GM19468 (cell line): ENCODE results near the gene PATL2.
"Not testable (repeated sequence)": the region's sequence is repeated elsewhere in the genome, so short reads cannot be mapped to it uniquely, and the experiment has no call there.

Experiments
- ATAC-seq: cut with Tn5 transposase; IDR thresholded peaks from one replicate; pipeline ENCODE4 v1.9.1; 2021; ENCODE audit warnings: mild to moderate bottlenecking, moderate library complexity, moderate number of reproducible peaks; ENCODE audit not compliant: unreplicated experiment; ENCODE audit errors: extremely low read depth

The PATL2 gene

DNA sequence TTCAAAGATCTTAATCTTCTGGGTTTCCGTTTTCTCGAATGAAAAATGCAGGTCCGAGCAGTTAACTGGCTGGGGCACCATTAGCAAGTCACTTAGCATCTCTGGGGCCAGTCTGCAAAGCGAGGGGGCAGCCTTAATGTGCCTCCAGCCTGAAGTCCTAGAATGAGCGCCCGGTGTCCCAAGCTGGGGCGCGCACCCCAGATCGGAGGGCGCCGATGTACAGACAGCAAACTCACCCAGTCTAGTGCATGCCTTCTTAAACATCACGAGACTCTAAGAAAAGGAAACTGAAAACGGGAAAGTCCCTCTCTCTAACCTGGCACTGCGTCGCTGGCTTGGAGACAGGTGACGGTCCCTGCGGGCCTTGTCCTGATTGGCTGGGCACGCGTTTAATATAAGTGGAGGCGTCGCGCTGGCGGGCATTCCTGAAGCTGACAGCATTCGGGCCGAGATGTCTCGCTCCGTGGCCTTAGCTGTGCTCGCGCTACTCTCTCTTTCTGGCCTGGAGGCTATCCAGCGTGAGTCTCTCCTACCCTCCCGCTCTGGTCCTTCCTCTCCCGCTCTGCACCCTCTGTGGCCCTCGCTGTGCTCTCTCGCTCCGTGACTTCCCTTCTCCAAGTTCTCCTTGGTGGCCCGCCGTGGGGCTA is at the start of gene PATL2, which contains the start of gene B2M:
Gene PATL2, minus strand, starts transcription at position 228 of the 647 bp plus-strand sequence. CDS start 34,833 bp downstream, outside the sequence.
Gene B2M, plus strand, starts transcription at position 422 of the 647 bp plus-strand sequence. Its CDS starts 30 bp downstream, at position 452.
- peak; percentile 85 for ATAC-seq

DNA sequence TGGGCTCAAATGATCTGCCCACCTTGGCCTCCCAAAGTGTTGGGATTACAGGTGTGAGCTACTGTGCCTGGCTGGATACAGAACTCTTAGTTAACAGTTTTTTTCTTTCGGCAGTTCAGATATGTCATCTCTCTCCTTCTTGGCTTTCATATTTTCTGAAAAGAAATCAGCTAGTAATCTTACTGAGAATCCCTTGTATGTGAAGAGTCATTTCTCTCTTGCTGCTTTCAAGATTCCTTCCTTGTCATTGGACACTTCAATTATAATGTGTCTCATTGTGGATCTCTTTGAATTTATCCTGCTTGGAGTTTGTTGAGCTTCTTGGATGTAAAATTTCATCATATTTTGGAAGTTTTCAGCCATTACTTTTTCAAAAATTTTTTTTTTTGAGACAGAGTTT is 42.2 kb upstream of the PATL2 start:
- no peak for ATAC-seq

DNA sequence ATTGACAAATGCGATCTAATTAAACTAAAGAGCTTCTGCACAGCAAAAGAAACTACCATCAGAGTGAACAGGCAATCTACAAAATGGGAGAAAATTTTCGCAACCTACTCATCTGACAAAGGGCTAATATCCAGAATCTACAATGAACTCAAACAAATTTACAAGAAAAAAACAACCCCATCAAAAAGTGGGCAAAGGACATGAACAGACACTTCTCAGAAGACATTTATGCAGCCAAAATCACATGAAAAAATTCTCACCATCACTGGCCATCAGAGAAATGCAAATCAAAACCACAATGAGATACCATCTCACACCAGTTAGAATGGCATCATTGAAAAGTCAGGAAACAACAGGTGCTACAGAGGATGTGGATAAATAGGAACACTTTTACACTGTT is 32.3 kb upstream of the PATL2 start:
- ATAC-seq = not testable (repeated sequence)

DNA sequence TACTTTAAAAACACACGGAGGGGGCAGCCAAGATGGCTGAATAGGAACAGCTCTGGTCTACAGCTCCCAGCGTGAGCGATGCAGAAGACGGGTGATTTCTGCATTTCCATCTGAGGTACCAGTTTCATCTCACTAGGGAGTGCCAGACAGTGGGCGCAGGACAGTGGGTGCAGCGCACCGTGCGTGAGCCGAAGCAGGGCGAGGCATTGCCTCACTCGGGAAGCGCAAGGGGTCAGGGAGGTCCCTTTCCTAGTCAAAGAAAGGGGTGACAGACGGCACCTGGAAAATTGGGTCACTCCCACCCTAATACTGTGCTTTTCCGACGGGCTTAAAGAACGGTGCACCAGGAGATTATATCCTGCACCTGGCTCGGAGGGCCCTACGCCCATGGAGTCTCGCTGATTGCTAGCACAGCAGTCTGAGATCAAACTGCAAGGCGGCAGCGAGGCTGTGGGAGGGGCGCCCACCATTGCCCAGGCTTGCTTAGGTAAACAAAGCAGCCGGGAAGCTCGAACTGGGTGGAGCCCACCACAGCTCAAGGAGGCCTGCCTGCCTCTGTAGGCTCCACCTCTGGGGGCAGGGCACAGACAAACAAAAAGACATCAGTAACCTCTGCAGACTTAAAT is 28.2 kb upstream of the PATL2 start:
- not testable (repeated sequence) for ATAC-seq

DNA sequence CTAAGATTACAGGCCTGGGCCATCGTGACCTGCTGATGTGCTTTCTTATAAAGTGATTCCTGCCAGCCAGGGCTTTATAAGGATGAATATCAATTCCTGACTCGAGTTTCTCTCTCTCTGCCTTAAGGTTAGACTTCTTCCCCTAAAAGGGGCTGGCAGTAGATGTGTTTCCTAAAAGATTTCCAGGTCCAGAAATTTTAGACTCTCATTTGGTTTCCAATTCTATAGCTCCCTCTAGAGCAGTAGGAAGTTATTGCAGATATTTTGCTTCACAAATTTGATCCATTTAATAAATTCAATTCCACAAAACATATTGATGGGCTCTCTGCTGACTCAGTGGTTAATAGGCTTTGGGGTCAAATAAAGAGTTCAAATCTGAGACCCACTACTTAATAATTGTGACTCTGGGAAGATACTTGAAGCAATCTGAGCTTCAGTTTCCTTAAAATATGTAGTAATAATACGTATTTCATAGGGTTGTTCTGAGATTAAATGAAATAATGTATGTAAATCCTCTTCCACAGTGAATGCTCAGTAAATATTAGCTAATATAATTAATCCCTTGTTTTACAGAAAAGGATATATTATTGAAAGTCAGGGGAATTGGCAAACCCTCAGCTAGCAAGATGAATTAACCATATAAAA is 27.3 kb upstream of the PATL2 start:
- ATAC-seq = no peak

DNA sequence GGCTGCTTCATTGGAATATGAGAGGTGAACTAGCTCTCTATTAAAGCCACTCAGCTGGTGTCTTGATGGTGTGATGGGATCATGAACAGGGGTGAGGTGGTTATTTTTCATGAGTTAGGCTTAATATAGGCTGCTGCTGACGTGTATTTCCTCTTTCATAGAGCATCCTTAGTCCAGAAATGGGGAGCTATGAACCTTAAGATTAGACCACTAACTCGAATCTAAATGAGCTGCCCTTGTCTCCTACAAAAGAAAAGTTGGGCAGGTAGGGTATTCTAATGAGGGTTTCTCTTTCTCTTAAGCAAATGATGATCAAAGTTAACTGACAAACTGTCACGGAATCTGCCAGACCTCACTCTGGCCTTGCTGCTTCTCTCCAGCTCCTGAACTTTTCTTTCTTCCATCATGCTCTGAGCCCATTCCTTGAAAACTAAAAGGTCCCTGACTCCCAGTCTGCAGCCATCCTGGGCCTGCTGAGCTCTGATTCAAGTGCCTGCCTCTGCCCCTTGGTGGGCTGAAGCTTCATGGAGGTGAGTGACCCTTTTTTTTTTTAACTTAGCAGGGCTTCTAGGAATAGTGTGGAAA is 25.1 kb upstream of the PATL2 start, which contains the start of gene TRIM69:
Gene TRIM69, plus strand, starts transcription at position 348 of the 585 bp plus-strand sequence. Its CDS starts 177 bp downstream, at position 525.
- ATAC-seq = no peak

DNA sequence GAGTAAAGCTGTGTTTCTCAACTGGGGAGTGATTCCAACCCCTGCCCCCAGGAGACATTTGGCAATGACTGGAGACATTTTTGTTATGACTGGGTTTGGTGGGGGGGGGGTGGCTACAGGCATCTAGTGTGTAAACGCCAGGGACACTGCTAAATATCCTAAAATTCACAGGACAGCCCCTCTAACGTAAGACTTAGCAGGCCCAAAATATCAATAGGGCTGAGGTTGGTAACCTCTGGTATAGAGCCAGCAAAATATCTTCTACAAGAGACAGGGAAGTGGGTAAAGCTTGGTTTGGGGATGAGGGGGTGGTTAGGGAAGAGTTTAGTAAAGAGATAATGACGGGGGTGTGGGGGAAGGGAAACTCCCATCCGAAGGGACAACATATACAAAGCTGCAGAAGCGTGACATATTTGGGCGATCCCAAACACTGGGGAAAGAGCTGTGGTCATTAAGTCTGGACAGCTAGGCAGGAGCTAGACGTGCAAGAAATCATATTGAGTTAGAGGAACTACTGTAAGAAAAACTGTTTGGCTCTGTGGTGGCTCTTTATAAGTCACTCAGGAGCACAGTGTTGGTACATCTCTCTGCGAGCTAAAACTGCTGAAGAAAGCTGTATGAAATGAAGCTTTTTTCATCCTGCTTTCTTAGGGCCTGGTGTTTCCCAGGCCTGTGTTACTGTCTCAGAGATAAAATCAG is 24.5 kb upstream of the PATL2 start:
- no peak for ATAC-seq

DNA sequence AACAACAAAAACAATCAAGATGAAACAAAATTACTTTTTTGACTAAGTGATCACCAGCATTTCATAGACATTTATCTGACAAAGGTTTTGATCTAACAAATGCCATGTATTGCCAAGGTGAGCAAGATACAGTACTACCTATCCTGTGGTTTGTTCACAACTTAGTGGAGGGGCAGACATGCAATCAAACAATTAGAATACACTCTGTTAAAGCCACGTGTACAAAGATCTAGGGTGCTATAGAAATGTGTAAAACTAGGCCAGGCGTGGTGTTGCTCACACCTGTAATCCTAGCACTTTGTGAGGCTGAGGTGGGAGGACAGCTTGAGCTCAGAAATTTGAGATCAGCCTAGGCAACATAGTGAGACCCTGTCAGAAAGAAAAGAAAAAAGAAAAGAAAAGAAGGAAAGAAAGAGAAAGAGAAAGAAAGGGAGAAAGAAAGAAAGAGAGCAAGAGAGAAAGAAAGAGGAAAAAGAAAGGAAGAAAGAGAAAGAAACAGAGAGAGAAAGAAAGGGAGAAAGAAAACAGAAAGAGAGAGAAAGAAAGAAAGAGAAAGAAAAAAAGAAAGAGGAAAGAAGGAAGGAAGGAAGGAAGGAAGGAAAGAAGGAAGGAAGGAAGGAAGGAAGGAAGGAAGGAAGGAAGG is 23.8 kb upstream of the PATL2 start:
- ATAC-seq = no peak

DNA sequence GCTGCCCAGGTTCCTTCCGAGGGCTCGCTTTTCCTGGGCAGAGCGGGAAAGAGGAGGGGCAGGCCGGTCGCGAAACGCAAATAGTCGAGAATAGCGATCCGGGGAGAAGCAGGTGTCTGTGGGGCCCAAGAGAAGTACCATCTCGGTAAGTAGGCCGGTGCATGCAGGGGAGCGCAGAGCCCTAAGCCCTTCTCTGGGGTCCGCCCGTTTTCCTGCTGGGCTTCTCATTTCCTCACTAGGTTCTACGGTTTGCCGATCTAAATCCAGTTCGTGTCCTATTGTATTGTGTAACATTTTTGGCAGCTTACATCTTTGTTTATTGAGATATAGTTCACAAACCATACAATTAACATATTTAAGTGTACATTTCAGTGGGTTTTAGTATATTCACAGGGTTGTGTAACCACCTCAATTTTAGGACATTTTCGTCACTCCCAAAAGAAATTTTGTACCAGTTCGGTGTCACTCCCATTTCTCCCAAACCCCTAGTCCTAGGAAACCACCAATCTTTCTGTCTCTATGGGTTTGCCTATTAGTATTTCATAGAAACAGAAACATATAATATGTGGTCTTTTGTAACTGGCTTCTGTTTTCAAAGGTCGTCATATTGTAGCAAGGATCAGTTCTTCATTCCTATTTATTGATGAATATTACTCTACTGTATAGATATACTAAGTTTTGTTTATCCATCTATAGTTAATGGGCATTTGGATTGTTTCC is 18.4 kb upstream of the PATL2 start:
- ATAC-seq = no peak

DNA sequence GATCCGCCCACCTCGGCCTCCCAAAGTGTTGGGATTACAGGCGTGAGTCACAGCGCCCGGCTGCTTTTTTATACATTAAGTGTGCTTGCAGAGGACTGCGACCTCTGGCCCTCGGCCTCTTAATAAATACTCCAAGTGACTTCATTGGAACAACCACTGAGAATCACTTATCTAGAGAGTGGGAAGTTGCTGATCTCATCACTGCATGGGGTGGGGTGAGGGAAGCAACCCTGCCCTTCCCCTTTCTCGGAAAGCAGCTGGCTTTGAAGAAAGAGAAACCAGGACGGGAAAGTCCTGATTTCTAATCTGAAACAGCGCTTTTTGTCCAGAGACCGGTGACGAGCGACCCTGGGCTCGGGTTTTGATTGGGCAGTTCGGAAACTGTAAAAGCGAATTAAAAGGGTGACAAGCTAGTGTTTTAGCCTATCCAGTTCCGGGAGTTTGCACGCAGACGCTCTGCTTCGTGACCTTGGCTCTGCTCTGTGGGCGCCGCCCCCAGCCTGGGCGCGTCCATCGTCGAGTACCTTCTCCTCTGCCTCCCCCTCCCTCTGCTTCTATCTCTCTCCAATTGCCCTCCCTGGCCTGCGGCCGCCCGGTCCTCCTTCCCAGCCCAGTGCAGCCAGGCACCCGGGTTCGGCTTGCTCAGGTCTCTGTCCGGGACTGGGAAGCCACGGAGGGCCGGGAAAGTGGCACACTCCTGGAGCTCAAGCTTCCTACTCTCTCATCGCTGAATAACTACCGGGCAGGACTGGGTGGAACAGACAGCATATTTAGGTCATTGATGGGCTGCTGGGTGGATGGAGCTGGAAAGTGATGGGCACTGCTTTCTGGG is 17.7 kb upstream of the PATL2 start:
- ATAC-seq = peak; percentile 56

DNA sequence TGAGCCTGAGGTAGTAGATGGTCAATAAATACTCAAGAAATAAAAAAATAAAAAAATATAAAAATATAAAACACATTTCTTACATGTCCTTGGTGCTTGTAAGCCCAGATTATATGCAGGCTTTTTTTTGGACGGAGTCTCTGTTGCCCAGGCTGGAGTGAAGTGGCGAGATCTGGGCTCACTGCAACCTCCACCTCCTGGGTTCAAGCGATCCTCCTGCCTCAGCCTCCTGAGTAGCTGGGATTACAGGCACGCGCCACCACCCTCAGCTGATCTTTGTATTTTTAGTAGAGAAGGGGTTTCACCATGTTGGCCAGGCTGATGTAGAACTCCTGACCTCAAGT is 17.1 kb upstream of the PATL2 start:
- ATAC-seq = not testable (repeated sequence)

DNA sequence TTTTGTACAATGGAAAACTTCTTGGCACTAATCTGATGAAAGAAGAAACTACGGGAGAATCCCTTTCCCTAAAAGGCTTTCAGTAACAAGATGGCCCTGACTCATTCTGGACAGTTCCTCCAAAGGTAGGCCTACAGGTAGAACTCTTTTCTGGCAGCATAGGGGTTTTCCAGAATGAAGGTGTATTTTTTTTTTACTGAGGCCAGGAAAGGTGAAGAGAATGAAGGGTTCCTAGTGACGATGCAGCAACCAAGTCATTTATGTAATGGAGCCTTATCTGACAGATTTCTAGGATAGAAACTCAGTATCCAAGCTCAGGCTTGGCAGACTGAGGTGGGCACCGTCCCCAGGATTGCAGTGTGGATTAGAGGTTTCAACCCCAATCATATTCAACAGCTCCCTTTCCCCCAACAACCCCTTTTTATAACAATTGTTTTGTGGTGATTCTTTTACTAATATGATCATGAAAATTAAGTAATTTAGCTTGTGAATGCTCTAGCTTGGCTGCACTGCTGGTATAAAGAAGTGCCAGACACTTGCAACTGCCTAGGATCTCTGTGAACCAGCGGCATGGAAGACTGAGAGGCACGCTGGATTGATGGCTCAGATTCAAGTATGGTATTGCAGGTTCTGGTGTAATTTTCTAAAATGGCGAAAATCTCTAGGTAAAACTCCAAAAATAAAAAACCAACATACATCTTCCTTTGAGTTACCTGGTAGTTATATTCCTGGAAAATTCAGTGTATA is 16.5 kb upstream of the PATL2 start:
- ATAC-seq = no peak

DNA sequence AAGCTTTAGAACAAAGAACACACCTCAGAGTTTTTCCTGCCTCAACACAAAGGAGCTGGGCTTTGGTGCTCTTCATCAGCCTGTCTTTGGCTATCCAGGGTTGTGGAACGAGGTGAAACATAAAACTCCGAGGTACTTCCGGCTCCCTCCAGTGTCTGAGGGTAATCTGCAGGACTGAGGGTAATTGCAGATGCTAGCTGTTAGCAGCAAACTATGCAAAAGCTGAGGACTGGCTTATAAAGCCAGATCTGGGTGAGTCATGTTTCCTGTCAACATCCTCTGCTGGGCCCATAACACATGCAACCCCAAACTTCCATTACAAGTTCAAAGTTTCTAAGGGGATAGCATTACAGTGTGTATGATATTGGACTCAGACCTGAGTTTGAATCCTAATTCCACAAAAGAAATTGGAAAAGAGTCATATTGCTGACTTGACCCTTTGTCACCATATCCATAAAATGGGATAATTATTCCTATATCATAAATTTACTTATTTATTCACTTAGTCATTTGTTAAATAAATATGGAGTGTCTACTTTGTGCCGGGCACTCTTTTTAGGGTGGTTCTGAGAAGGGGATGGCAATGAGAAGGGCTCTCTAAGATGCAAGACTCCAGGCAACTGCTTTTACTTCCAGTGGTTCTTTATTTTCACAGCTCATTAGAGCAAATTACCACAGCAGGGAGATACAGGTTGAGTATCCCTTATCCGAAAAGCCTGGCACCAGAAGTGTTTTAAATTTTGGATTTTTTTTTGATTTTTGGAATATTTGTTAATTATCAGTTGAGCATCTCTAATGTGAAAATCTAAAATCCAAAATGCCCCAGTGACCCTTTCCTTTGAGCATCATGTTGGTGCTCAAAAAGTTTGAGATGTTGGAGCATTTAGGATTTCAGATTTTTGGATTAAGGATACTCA is 15.7 kb upstream of the PATL2 start:
- peak; percentile 37 for ATAC-seq

DNA sequence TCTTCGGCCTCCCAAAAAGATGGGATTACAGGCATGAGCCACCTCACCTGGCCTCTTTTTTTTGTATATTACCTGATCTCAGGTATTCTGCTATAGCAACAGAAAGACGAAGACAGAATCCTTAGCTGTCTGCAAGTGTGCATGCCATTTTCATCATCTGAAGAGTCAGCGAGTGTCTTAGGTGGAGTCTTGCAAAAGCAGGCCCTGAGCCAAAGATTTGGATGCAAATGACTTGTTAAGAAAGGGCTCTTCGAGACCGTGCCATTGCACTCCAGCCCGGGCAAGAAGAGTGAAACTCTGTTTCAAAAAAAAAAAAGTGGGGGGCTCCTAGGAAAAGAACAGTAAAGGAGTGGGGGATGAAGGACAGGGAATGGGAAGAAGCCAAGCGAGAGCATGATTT is 15.0 kb upstream of the PATL2 start:
- ATAC-seq = no peak

DNA sequence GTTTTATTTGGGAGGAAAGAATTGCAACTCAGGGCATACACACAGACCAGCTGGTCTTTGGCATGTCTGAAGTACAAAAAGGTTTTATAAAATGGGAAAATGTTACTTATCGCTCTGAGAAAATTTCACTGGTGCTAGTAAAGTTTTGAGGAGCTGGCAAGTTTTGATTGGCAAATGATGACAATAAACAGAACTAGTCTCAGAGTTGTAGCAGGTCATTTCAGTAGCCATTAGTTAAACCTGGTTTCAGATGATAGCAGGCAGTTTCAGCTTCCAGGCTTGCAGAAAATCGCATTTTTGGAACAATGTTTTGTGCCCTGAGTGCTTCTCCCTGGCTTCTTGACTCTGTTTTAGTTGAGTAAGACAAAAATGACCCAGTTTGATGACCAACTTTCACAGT is 10.9 kb upstream of the PATL2 start:
- ATAC-seq = no peak

DNA sequence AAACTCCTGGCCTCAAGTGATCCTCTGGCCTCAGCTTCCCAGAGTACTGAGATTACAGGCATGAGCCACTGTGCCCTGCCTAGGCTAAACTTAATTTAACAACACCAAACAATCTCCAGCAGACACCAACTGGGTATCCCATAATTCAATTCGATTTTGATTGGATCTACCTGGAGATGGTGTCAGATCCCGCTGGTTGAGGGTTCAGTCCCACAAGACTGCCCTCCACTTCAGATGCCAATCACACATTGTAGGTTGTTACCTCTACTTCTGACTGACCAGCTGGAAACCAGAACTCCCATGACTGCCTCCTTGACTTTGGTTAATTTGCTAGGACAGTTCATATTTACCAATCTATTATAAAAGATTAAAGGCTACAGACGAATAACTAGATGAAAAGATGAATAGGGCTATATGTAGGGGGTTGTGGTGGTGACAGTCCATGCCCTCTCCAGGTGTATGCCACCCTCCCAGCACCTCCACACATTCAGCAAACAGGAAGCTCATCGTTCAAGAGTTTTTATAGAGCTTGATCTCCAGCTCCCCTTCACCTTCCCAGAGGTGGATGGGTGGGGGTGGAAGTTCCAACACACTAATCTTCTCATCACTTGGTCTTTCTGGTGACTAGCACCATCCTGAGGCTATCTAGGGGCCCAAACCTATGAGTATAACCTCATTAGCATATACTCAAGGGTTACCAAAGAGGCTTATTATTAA is 9.5 kb upstream of the PATL2 start:
- ATAC-seq = no peak
